Keratinocyte (primary cell): Measurements from ENCODE around the gene LRRC4C.

Experiments used
- CTCF ChIP-seq, 3 experiments: IDR thresholded peaks in 1 of 3; conservative IDR thresholded peaks in 1 of 3; optimal IDR thresholded peaks in 1 of 3; 2 replicates in 2 of 3; 3 replicates in 1 of 3; pipeline versions ENCODE3 to v1.5.1; 2011; ENCODE audit warnings: low read length in 3 of 3, mild to moderate bottlenecking in 3 of 3, moderate library complexity in 2 of 3, control low read depth in 1 of 3, inconsistent platforms in 1 of 3; ENCODE audit not compliant: insufficient read depth in 2 of 3; ENCODE audit errors: extremely low read depth in 1 of 3
- EZH2 ChIP-seq: IDR thresholded peaks from one replicate; pipeline ENCODE4 v1.6.1; 2012; ENCODE audit warnings: inconsistent platforms, mild to moderate bottlenecking, low read length, moderate library complexity

DNA sequence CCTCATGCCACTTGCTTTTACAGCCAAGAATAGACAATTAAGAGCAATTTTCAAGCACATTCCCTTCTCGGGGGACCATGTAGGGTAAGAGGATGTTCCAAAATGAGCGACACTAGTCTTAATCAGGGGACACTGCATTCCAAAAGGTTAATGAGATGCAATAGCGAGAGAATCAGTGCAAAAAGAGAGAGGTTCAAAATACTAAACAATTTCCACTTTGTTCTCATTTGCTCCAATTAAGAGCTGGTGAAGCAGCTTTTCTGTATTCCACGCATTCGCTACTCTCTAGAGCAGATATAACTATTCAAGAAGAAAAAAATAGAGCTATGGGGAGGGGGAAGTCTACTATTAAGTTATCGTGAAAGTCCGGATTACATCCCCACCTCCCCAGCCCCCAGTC is 811 bp downstream of the LRRC4C start:
- TF ChIP-seq CTCF (optimal IDR thresholded peaks at IDR 0.05 in 1 of 3, IDR thresholded peaks at IDR 0.05 in 1 of 3, conservative IDR thresholded peaks at IDR 0.05 in 1 of 3; ENCODE audit: extremely low read depth in 1 of 3, insufficient read depth in 2 of 3, low read length in 3 of 3) (no peak), EZH2 (no peak)
